Posterior vena cava (tissue), 2 donors: ENCODE measurements around the gene RAB18. TPM values are rescaled to one million over a fixed set of nuclear protein-coding genes. Genes with fewer than 3 reads are reported as not detected.
"Not testable (repeated sequence)": the region's sequence is repeated elsewhere in the genome, so short reads cannot be mapped to it uniquely, and the experiment has no call there.

Experiments
- DNase-seq: peaks from one replicate; pipeline ENCODE4 v3.0.0-alpha.2; 2020; ENCODE audit warnings: low spot score
- intact Hi-C, 2 donors: fragments of 100-400 bp; cut with DNase I; formaldehyde crosslinking; loops; one replicate each; pipeline versions ENCODE4 v1.14.1 to v1.14.2; 2022 to 2023
- total RNA-seq, 2 donors: library from RNA; stranded (reverse); fragmentation: NEBNext Ultra II Directional; extraction: Animal tissue kit (Norgen Biotek cat#: 25700); gene quantifications; one replicate each; pipeline ENCODE4 v1.2.1, GENCODE V29; 2021
- donor health status: DM: yes; HTN: yes; CAD: no.
- donor health status: DM: yes; HTN: yes; CAD: no.

Gene RAB18
- total RNA-seq, 2 donors from 2014 or later: 94.7 to 96.2 TPM

- DNase-seq: no peak
- intact Hi-C loops: no loop called here
Measured at GRCh38 chr10:27500886-27501285, 3.2 kb upstream of the RAB18 start.

- no peak for DNase-seq
- intact Hi-C loops: no loop called here
Measured at GRCh38 chr10:27503498-27504006, 552 bp upstream of the RAB18 start.

- no peak for DNase-seq
- intact Hi-C loops: no loop called here
Measured at GRCh38 chr10:27504808-27505460, 830 bp downstream of the RAB18 start.

GRCh38 chr10:27505537-27505936 lies 1.4 kb downstream of the RAB18 start:
- DNase-seq, intact Hi-C loops: not testable (repeated sequence)

- intact Hi-C loops: no loop called here
- DNase-seq: no peak
Measured at GRCh38 chr10:27506280-27506679, 2.2 kb downstream of the RAB18 start.

- intact Hi-C loops: no loop called here
- no peak for DNase-seq
Measured at GRCh38 chr10:27512548-27512947, 8.4 kb downstream of the RAB18 start.

GRCh38 chr10:27513451-27514191 lies 9.5 kb downstream of the RAB18 start:
- intact Hi-C loops: no loop called here
- no peak for DNase-seq

- no peak for DNase-seq
- intact Hi-C loops: no loop called here
Measured at GRCh38 chr10:27514243-27514642, 10.1 kb downstream of the RAB18 start.

- DNase-seq: no peak
- intact Hi-C loops: no loop called here
Measured at GRCh38 chr10:27518261-27518660, 14.2 kb downstream of the RAB18 start.

GRCh38 chr10:27525819-27526218 lies 21.7 kb downstream of the RAB18 start:
- DNase-seq: no peak
- intact Hi-C loops: no loop called here

GRCh38 chr10:27526242-27526641 lies 22.1 kb downstream of the RAB18 start:
- intact Hi-C loops: no loop called here
- DNase-seq: no peak

GRCh38 chr10:27527666-27528295 lies 23.7 kb downstream of the RAB18 start:
- no peak for DNase-seq
- intact Hi-C loops: no loop called here

GRCh38 chr10:27529010-27529783 lies 25.1 kb downstream of the RAB18 start:
- DNase-seq: no peak
- intact Hi-C loops: no loop called here

- no peak for DNase-seq
- intact Hi-C loops: no loop called here
Measured at GRCh38 chr10:27530477-27530876, 26.4 kb downstream of the RAB18 start.

GRCh38 chr10:27531336-27531847 lies 27.3 kb downstream of the RAB18 start:
- intact Hi-C loops: no loop called here
- no peak for DNase-seq

GRCh38 chr10:27534161-27534700 lies 30.1 kb downstream of the RAB18 start:
- intact Hi-C loops: no loop called here
- no peak for DNase-seq

- no peak for DNase-seq
- intact Hi-C loops: no loop called here
Measured at GRCh38 chr10:27535317-27535716, 31.2 kb downstream of the RAB18 start.

GRCh38 chr10:27536437-27536836 lies 32.3 kb downstream of the RAB18 start:
- DNase-seq: no peak
- intact Hi-C loops: no loop called here

- DNase-seq: no peak
Measured at GRCh38 chr10:27537166-27537565, 33.1 kb downstream of the RAB18 start.

More at GRCh38 chr10:27537166-27537565, 33.1 kb downstream of the RAB18 start:
- intact Hi-C loops: no loop called here
